ENCODE data around the gene MED25.
A peak's percentile ranks its signal among the peaks of the same experiment; 100 is the strongest.

Gene MED25

GRCh38 chr19:49858088-49858985 is 40.2 kb downstream of the MED25 start:
- no peak for DNase-seq (ENCODE audit: low read depth)

- no peak for DNase-seq (ENCODE audit: low read depth)
These were observed 41.7 kb downstream of the MED25 start for GRCh38 chr19:49859682-49860335.

GRCh38 chr19:49860336-49861102 is 42.4 kb downstream of the MED25 start:
- no peak for DNase-seq (ENCODE audit: low read depth)

- peak; percentile 42 for DNase-seq (ENCODE audit: low read depth)
These were observed 43.0 kb downstream of the MED25 start for GRCh38 chr19:49861107-49861506.

- DNase-seq (ENCODE audit: low read depth), result no peak
These were observed 43.7 kb downstream of the MED25 start for GRCh38 chr19:49861541-49862378.

GRCh38 chr19:49862391-49863253 is 44.5 kb downstream of the MED25 start:
- no peak for DNase-seq (ENCODE audit: low read depth)

GRCh38 chr19:49863254-49863934 is 45.3 kb downstream of the MED25 start:
- no peak for DNase-seq (ENCODE audit: low read depth)

GRCh38 chr19:49863935-49864320 is 45.8 kb downstream of the MED25 start:
- no peak for DNase-seq (ENCODE audit: low read depth)

GRCh38 chr19:49864890-49865289 is 46.8 kb downstream of the MED25 start:
- DNase-seq (ENCODE audit: low read depth), result no peak

- DNase-seq (ENCODE audit: low read depth), result peak; percentile 91
These were observed 49.1 kb downstream of the MED25 start, which contains the start of gene PNKP for GRCh38 chr19:49866933-49867782. TSS of gene PNKP (minus strand) at chr19:49867576. CDS start at chr19:49867204, 372 bp downstream.

GRCh38 chr19:49869009-49869483 is 51.0 kb downstream of the MED25 start:
- DNase-seq (ENCODE audit: low read depth), result no peak

GRCh38 chr19:49869484-49870308 is 51.6 kb downstream of the MED25 start:
- DNase-seq (ENCODE audit: low read depth), result peak; percentile 100

- DNase-seq (ENCODE audit: low read depth), result no peak
These were observed 52.3 kb downstream of the MED25 start for GRCh38 chr19:49870309-49870901.

GRCh38 chr19:49871349-49871985 is 53.4 kb downstream of the MED25 start:
- DNase-seq (ENCODE audit: low read depth), result no peak

GRCh38 chr19:49872245-49873128 is 54.4 kb downstream of the MED25 start:
- no peak for DNase-seq (ENCODE audit: low read depth)

- DNase-seq (ENCODE audit: low read depth), result no peak
These were observed 55.0 kb downstream of the MED25 start for GRCh38 chr19:49873129-49873521.
